ENCODE measurements around the gene INPP5F. TPM values are rescaled to one million over a fixed set of nuclear protein-coding genes. Genes with fewer than 3 reads are reported as not detected.

The INPP5F gene
- polyA plus RNA-seq, 1 of the 3 experiments (the other 2 are of a cell fraction) = 7.8 TPM

- CTCF ChIA-PET = interaction anchor here (1.2 to 7.5 kb wide), 5 partner anchors 13 to 186 kb away, joined by 4 to 68 read pairs (median 23); partner anchors contain the start of gene SEC23IP
- 12% methylated on average over 40 of the region's 75 CpGs for WGBS (ENCODE audit: low lambda C conversion rate)
- peak overlapping the region; percentile 79 to 88 for H3K4me3 ChIP-seq (ENCODE audit: low read depth in 2 of 2, low read length in 1 of 2)
- H3K4me1 ChIP-seq (ENCODE audit: control insufficient read depth in 1 of 2, insufficient read depth in 2 of 2, low read depth in 1 of 2, low read length in 1 of 2) = peaks cover 5 to 11% of the 10 kb centered on the region in 2 experiments; a peak in 3 of 4 replicates
- H3K4me2 ChIP-seq = peak overlapping the region; percentile 89
- no peaks in the 10 kb centered on the region for H3K9me3 ChIP-seq
- peaks cover 5% of the 10 kb centered on the region for H3F3A ChIP-seq (replicated peaks; ENCODE audit: insufficient read depth)
- H3K9ac ChIP-seq = peak overlapping the region; percentile 76
- DNase-seq = peak; percentile 95
- H3K27ac ChIP-seq (ENCODE audit: low read depth in 2 of 2, low read length in 1 of 2) = peak overlapping the region; percentile 43 to 94
- no peaks in the 10 kb centered on the region for H3K9me2 ChIP-seq
- peak overlapping the region; percentile 88 for H2AFZ ChIP-seq (ENCODE audit: low read depth)
- H3K36me3 ChIP-seq (replicated peaks in 1 of 2; ENCODE audit: control insufficient read depth in 1 of 2, insufficient read depth in 2 of 2, low read length in 1 of 2) = no peaks in the 10 kb centered on the region
- H3K27me3 ChIP-seq (ENCODE audit: insufficient read depth) = no peaks in the 10 kb centered on the region
- H3K79me2 ChIP-seq (ENCODE audit: insufficient read depth) = peaks cover 42% of the 10 kb centered on the region
- POLR2A ChIA-PET = interaction anchor here (0.6 to 3.4 kb wide), 8 partner anchors 10 to 579 kb away, joined by 3 to 18 read pairs (median 5); partner anchors contain the start of genes INPP5F and SEC23IP
- TF ChIP-seq JUND (IDR thresholded peaks at IDR 0.05) = no peak
- TF ChIP-seq TCF12 (IDR thresholded peaks at IDR 0.05) = peak; percentile 8; the same call in 1 of the 2 replicates
- peak; percentile 76 for TF ChIP-seq MAX (IDR thresholded peaks at IDR 0.05; ENCODE audit: low read depth)
- peak; percentile 87 for TF ChIP-seq NRF1 (IDR thresholded peaks at IDR 0.05; ENCODE audit: low read depth, low read length)
- TF ChIP-seq MXI1 (IDR thresholded peaks at IDR 0.05; ENCODE audit: low read depth, low read length) = peak; percentile 76; the same call in 1 of the 2 replicates
- no peak; the same call in 1 of the 2 replicates for TF ChIP-seq SIN3A (IDR thresholded peaks at IDR 0.05; ENCODE audit: borderline replicate concordance, low read depth, low read length)
- TF ChIP-seq TEAD4 (IDR thresholded peaks at IDR 0.05; ENCODE audit: borderline replicate concordance, insufficient read depth) = no peak
- TF ChIP-seq POLR2AphosphoS5 (IDR thresholded peaks at IDR 0.05; ENCODE audit: low read depth, low read length) = peak; percentile 89
- TF ChIP-seq REST (IDR thresholded peaks at IDR 0.05; ENCODE audit: low read depth, low read length) = no peak
- TF ChIP-seq SMC3 (IDR thresholded peaks at IDR 0.05; ENCODE audit: low read depth, low read length) = no peak
- TF ChIP-seq RXRA (IDR thresholded peaks at IDR 0.05; ENCODE audit: borderline replicate concordance, low read depth) = no peak
- peak; percentile 21; the same call in 1 of the 2 replicates for TF ChIP-seq ELF1 (IDR thresholded peaks at IDR 0.05)
- peak; percentile 44; the same call in 1 of the 2 replicates for TF ChIP-seq GABPA (IDR thresholded peaks at IDR 0.05; ENCODE audit: low read depth)
- no peak for TF ChIP-seq GATA2 (CRISPR knock-in tag; IDR thresholded peaks at IDR 0.05)
- no peak for TF ChIP-seq MEF2A (IDR thresholded peaks at IDR 0.05; ENCODE audit: borderline replicate concordance, low read depth)
- TF ChIP-seq RCOR1 (IDR thresholded peaks at IDR 0.05; ENCODE audit: low read length) = 0 out of 2 replicates have a peak, but pooled peaks have one; percentile 11
- peak; percentile 72; the same call in 1 of the 2 replicates for TF ChIP-seq TAF1 (IDR thresholded peaks at IDR 0.05; ENCODE audit: borderline replicate concordance, low read depth, low read length)
- TF ChIP-seq USF1 (IDR thresholded peaks at IDR 0.05; ENCODE audit: borderline replicate concordance, low read depth) = peak; percentile 44; the same call in 1 of the 2 replicates
- peak; percentile 75 for TF ChIP-seq CHD2 (IDR thresholded peaks at IDR 0.05; ENCODE audit: low read length, partially characterized antibody)
- peak; percentile 96 for TF ChIP-seq YY1 (IDR thresholded peaks at IDR 0.05; ENCODE audit: low read depth)
- H4K20me1 ChIP-seq (ENCODE audit: insufficient read depth) = peaks cover 38% of the 10 kb centered on the region
These were observed 147.2 kb downstream of the INPP5F start for GRCh38 chr10:119872860-119873681.

All from SK-N-SH (cell line).